ENCODE data around the gene WDR33. TPM values are rescaled to one million over a fixed set of nuclear protein-coding genes. Genes with fewer than 3 reads are reported as not detected.
"Not testable (repeated sequence)": the region's sequence is repeated elsewhere in the genome, so short reads cannot be mapped to it uniquely, and the experiment has no call there.

WDR33 gene
- total RNA-seq, 1 donor from 2014 or later: 28.2 TPM

GRCh38 chr2:127769587-127769986 is 41.4 kb downstream of the WDR33 start:
- no peak for DNase-seq (ENCODE audit: extremely low read depth, low read depth, low spot score)

- no peak for DNase-seq (ENCODE audit: extremely low read depth, low read depth, low spot score)
Measured at GRCh38 chr2:127768775-127769479, 42.0 kb downstream of the WDR33 start.

GRCh38 chr2:127763776-127764175 is 47.2 kb downstream of the WDR33 start:
- DNase-seq (ENCODE audit: extremely low read depth, low read depth, low spot score): no peak

- DNase-seq (ENCODE audit: extremely low read depth, low read depth, low spot score): no peak
Measured at GRCh38 chr2:127762846-127763245, 48.1 kb downstream of the WDR33 start.

GRCh38 chr2:127762441-127762840 is 48.5 kb downstream of the WDR33 start:
- no peak for DNase-seq (ENCODE audit: extremely low read depth, low read depth, low spot score)

- no peak for DNase-seq (ENCODE audit: extremely low read depth, low read depth, low spot score)
Measured at GRCh38 chr2:127759931-127760330, 51.0 kb downstream of the WDR33 start.

- DNase-seq (ENCODE audit: extremely low read depth, low read depth, low spot score): no peak
Measured at GRCh38 chr2:127754186-127754585, 56.8 kb downstream of the WDR33 start.

- DNase-seq (ENCODE audit: extremely low read depth, low read depth, low spot score): no peak
Measured at GRCh38 chr2:127753374-127753773, 57.6 kb downstream of the WDR33 start.

GRCh38 chr2:127749537-127749936 is 61.4 kb downstream of the WDR33 start:
- not testable (repeated sequence) for DNase-seq (ENCODE audit: extremely low read depth, low read depth, low spot score)

GRCh38 chr2:127747621-127748020 is 63.4 kb downstream of the WDR33 start:
- DNase-seq (ENCODE audit: extremely low read depth, low read depth, low spot score): no peak

GRCh38 chr2:127743477-127744026 is 67.4 kb downstream of the WDR33 start:
- no peak for DNase-seq (ENCODE audit: extremely low read depth, low read depth, low spot score)

- no peak for DNase-seq (ENCODE audit: extremely low read depth, low read depth, low spot score)
Measured at GRCh38 chr2:127740665-127741288, 70.2 kb downstream of the WDR33 start.

GRCh38 chr2:127739800-127740199 is 71.2 kb downstream of the WDR33 start:
- no peak for DNase-seq (ENCODE audit: extremely low read depth, low read depth, low spot score)

GRCh38 chr2:127737892-127738291 is 73.1 kb downstream of the WDR33 start:
- no peak for DNase-seq (ENCODE audit: extremely low read depth, low read depth, low spot score)

GRCh38 chr2:127735537-127736399 is 75.2 kb downstream of the WDR33 start:
- DNase-seq (ENCODE audit: extremely low read depth, low read depth, low spot score): no peak

- no peak for DNase-seq (ENCODE audit: extremely low read depth, low read depth, low spot score)
Measured at GRCh38 chr2:127735044-127735443, 75.9 kb downstream of the WDR33 start.

GRCh38 chr2:127733816-127734537 is 77.0 kb downstream of the WDR33 start:
- no peak for DNase-seq (ENCODE audit: extremely low read depth, low read depth, low spot score)

GRCh38 chr2:127733113-127733815 is 77.7 kb downstream of the WDR33 start:
- DNase-seq (ENCODE audit: extremely low read depth, low read depth, low spot score): no peak

- DNase-seq (ENCODE audit: extremely low read depth, low read depth, low spot score): no peak
Measured at GRCh38 chr2:127726158-127726880, 84.7 kb downstream of the WDR33 start.
